22Rv1 (cell line): ENCODE results near the gene TBR1.

ENCODE experiments used
- ZFX ChIP-seq: fragments of 450-650 bp; IDR thresholded peaks from 2 replicates; pipeline ENCODE4 v1.6.1; 2017; ENCODE audit warnings: antibody characterized with exemption, borderline replicate concordance
- TF ChIP-seq, protein P1 (sequence below): fragments of 450-650 bp; IDR thresholded peaks from 2 replicates; pipeline ENCODE4 v1.5.1; 2017; ENCODE audit warnings: mild to moderate bottlenecking

DNA sequence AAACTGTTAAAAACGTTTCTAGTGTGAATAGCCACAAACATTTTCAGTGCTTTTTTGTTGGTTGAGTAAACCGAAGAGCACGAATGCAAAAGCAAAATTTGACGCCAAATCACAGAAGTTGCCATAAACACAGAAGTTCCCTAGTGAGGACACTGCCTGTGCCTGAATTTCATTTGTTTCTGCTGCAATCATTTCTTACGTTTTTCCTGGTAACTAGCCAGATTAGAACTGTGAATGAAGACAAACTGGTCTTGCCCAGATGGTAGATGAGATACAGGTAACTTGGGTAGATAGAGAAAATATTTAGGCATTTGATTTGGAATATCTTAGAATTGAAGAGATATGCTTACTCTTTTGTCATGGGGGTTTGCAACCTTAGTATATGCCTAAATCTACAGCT, 9.8 kb upstream of the TBR1 start:
- TF ChIP-seq, protein P1, sequence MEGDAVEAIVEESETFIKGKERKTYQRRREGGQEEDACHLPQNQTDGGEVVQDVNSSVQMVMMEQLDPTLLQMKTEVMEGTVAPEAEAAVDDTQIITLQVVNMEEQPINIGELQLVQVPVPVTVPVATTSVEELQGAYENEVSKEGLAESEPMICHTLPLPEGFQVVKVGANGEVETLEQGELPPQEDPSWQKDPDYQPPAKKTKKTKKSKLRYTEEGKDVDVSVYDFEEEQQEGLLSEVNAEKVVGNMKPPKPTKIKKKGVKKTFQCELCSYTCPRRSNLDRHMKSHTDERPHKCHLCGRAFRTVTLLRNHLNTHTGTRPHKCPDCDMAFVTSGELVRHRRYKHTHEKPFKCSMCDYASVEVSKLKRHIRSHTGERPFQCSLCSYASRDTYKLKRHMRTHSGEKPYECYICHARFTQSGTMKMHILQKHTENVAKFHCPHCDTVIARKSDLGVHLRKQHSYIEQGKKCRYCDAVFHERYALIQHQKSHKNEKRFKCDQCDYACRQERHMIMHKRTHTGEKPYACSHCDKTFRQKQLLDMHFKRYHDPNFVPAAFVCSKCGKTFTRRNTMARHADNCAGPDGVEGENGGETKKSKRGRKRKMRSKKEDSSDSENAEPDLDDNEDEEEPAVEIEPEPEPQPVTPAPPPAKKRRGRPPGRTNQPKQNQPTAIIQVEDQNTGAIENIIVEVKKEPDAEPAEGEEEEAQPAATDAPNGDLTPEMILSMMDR, result no peak
- TF ChIP-seq ZFX, result no peak
